HEK293T (cell line): Measurements from ENCODE around the gene PPL.
"Not testable (repeated sequence)": the region's sequence is repeated elsewhere in the genome, so short reads cannot be mapped to it uniquely, and the experiment has no call there.

Experiments
- CTCF ChIA-PET: fragments of 350-600 bp; formaldehyde crosslinking; extraction: SDS; loops from one replicate; lab custom pipeline; 2021; ENCODE audit warnings: antibody characterized with exemption, inconsistent platforms; lab: Yijun Ruan, JAX
- POLR2A ChIA-PET: fragments of 350-600 bp; formaldehyde crosslinking; extraction: SDS; loops from one replicate; lab custom pipeline; 2020; ENCODE audit warnings: antibody characterized with exemption, inconsistent platforms; lab: Yijun Ruan, JAX
- DNase-seq: peaks from one replicate; pipeline ENCODE4 v3.0.0; 2012; ENCODE audit warnings: mixed read lengths; ENCODE audit errors: extremely low spot score
- ARNT ChIP-seq: fragments of 450-650 bp; IDR thresholded peaks from 2 replicates; pipeline ENCODE4 v1.6.1; 2017; ENCODE audit warnings: mild to moderate bottlenecking
- BHLHE40 ChIP-seq: fragments of 450-650 bp; IDR thresholded peaks from 2 replicates; pipeline ENCODE4 v1.6.1; 2016; ENCODE audit warnings: mild to moderate bottlenecking, moderate library complexity, borderline replicate concordance
- CTBP1 ChIP-seq: fragments of 450-650 bp; IDR thresholded peaks from 2 replicates; pipeline ENCODE4 v1.6.1; 2016; ENCODE audit warnings: borderline replicate concordance
- ELF4 ChIP-seq: fragments of 450-650 bp; IDR thresholded peaks from 2 replicates; pipeline ENCODE4 v1.6.1; 2017; ENCODE audit warnings: antibody characterized with exemption
- FOXA1 ChIP-seq: fragments of 450-650 bp; IDR thresholded peaks from 2 replicates; pipeline ENCODE4 v1.6.1; 2016; ENCODE audit warnings: mild to moderate bottlenecking
- FOXK2 ChIP-seq: fragments of 450-650 bp; IDR thresholded peaks from 2 replicates; pipeline ENCODE4 v1.6.1; 2016; ENCODE audit warnings: mild to moderate bottlenecking
- FOXM1 ChIP-seq: fragments of 450-650 bp; IDR thresholded peaks from 2 replicates; pipeline ENCODE4 v1.6.1; 2017; ENCODE audit warnings: mild to moderate bottlenecking, borderline replicate concordance
- HDGF ChIP-seq: fragments of 450-650 bp; IDR thresholded peaks from 2 replicates; pipeline ENCODE4 v1.6.1; 2017; ENCODE audit warnings: antibody characterized with exemption, borderline replicate concordance
- L3MBTL2 ChIP-seq: fragments of 450-650 bp; conservative IDR thresholded peaks from 2 replicates; pipeline ENCODE4 v1.6.1; 2016; ENCODE audit warnings: mild to moderate bottlenecking
- LEF1 ChIP-seq: fragments of 450-650 bp; IDR thresholded peaks from 2 replicates; pipeline ENCODE4 v1.6.1; 2017; ENCODE audit warnings: mild to moderate bottlenecking, borderline replicate concordance
- NFRKB ChIP-seq: fragments of 450-650 bp; IDR thresholded peaks from 2 replicates; pipeline ENCODE4 v1.6.1; 2016; ENCODE audit warnings: mild to moderate bottlenecking, moderate library complexity
- PKNOX1 ChIP-seq: fragments of 450-650 bp; IDR thresholded peaks from 2 replicates; pipeline ENCODE4 v1.6.1; 2016
- SP1 ChIP-seq: fragments of 450-650 bp; IDR thresholded peaks from 2 replicates; pipeline ENCODE4 v1.6.1; 2017
- SUZ12 ChIP-seq: fragments of 450-650 bp; IDR thresholded peaks from 2 replicates; pipeline ENCODE4 v1.6.1; 2016; ENCODE audit warnings: mild to moderate bottlenecking
- TARDBP ChIP-seq: fragments of 450-650 bp; IDR thresholded peaks from 2 replicates; pipeline ENCODE4 v1.6.1; 2016
- ZNF384 ChIP-seq: fragments of 450-650 bp; IDR thresholded peaks from 2 replicates; pipeline ENCODE4 v1.6.1; 2016

PPL gene

GRCh38 chr16:4898811-4899473, 38.0 kb downstream of the PPL start:
- DNase-seq = no peak
- TF ChIP-seq HDGF (no peak), ZNF384 (no peak), NFRKB (no peak), CTBP1 (no peak), LEF1 (no peak), BHLHE40 (no peak), SP1 (no peak), FOXA1 (no peak), SUZ12 (no peak), ELF4 (no peak), ARNT (no peak), PKNOX1 (no peak), L3MBTL2 (no peak), TARDBP (no peak), FOXM1 (no peak), FOXK2 (no peak)
- POLR2A ChIA-PET = no interaction called here
- CTCF ChIA-PET = no interaction called here

GRCh38 chr16:4897328-4897727, 39.6 kb downstream of the PPL start:
- ChIA-PET CTCF (no interaction called here), POLR2A (no interaction called here)
- TF ChIP-seq FOXA1 = no peak
- TF ChIP-seq PKNOX1 = no peak
- DNase-seq = no peak

DNA sequence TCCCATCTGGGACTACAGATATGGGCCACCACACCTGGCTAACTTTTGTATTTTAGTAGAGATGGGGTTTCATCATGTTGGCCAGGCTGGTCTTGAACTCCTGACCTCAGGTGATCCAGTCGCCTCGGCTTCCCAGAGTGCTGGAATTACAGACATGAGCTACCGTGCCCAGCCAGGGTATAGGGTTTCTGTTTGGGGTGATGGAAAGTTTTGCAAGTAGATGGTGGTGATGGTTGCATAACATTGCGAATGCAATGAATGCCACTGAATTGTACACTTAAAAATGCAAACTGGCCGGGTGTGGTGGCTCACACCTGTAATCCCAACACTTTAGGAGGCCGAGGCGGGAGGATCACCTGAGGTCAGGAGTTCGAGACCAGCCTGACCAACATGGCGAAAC, 40.2 kb downstream of the PPL start:
- CTCF ChIA-PET = not testable (repeated sequence)

DNA sequence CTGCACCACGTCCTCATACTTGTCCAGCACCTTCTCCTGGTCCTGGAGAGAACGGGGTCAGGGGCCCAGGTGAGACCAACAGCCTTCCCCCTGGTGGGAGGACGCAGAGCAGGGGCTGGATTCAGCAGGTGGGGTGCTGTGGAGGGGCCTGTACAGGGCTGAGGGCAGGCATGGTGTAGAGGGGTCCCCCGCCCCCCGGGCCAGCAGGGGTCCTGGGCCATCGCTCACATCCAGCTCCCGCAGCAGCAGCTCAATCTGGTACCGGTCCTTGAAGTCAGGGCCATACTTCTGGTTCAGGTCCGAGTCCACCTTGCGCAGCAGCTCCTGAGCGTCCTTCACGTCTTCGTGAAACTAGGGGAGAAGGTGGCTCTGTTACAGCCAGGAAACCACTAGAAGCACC, 41.6 kb downstream of the PPL start:
- no peak for TF ChIP-seq PKNOX1
- TF ChIP-seq SP1 = no peak
- TF ChIP-seq SUZ12 = no peak
- no peak for TF ChIP-seq NFRKB
- no peak for TF ChIP-seq ZNF384
- TF ChIP-seq ARNT = no peak
- no peak for TF ChIP-seq ELF4
- TF ChIP-seq FOXK2 = no peak
- TF ChIP-seq FOXA1 = no peak
- no peak for TF ChIP-seq HDGF
- TF ChIP-seq FOXM1 = no peak
- no peak for TF ChIP-seq CTBP1
- no peak for TF ChIP-seq L3MBTL2
- TF ChIP-seq BHLHE40 = no peak
- no peak for TF ChIP-seq LEF1
- TF ChIP-seq TARDBP = no peak
- ChIA-PET POLR2A (interaction anchor here (0.6 kb wide), 1 partner anchor 419 kb away, joined by 3 read pairs; no protein-coding TSS in a partner anchor), CTCF (no interaction called here)
- DNase-seq = no peak

More for the DNA sequence above, 40.2 kb downstream of the PPL start:
- DNase-seq, POLR2A ChIA-PET: not testable (repeated sequence)

- ChIA-PET POLR2A (no interaction called here), CTCF (no interaction called here)
- DNase-seq = no peak
Observed at GRCh38 chr16:4894276-4895150, 42.4 kb downstream of the PPL start.

GRCh38 chr16:4893103-4893862, 43.7 kb downstream of the PPL start:
- ChIA-PET POLR2A (no interaction called here), CTCF (no interaction called here)
- no peak for DNase-seq
- TF ChIP-seq BHLHE40 = no peak
- TF ChIP-seq FOXM1 = no peak
- no peak for TF ChIP-seq ARNT
- no peak for TF ChIP-seq ELF4
- TF ChIP-seq CTBP1 = no peak
- TF ChIP-seq FOXA1 = no peak
- no peak for TF ChIP-seq TARDBP
- no peak for TF ChIP-seq HDGF
- no peak for TF ChIP-seq LEF1
- no peak for TF ChIP-seq SUZ12
- TF ChIP-seq FOXK2 = no peak
- no peak for TF ChIP-seq SP1

More at GRCh38 chr16:4894276-4895150, 42.4 kb downstream of the PPL start:
- TF ChIP-seq FOXM1 (no peak), FOXA1 (no peak), CTBP1 (no peak)
